ENCODE data around the gene TMEM51.

DNA sequence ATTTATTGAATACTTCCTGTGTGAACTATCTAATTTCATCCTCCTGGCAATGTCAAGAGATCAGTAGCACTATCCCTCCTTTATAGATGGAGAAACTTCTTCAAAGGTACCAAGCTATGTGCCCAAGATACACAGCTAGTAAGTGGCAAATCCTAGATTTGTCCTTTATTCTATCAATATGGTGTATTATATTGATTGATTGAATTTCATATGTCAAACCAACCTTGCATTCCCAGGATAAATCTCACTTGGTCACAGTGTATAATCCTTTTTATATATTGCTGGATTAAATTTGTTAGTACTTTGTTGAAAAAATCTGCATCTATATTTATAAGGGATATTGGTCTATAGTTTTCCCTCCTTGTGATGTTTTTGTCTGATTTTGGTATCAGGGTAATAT, 48.8 kb upstream of the TMEM51 start:
- TF ChIP-seq, protein P1, sequence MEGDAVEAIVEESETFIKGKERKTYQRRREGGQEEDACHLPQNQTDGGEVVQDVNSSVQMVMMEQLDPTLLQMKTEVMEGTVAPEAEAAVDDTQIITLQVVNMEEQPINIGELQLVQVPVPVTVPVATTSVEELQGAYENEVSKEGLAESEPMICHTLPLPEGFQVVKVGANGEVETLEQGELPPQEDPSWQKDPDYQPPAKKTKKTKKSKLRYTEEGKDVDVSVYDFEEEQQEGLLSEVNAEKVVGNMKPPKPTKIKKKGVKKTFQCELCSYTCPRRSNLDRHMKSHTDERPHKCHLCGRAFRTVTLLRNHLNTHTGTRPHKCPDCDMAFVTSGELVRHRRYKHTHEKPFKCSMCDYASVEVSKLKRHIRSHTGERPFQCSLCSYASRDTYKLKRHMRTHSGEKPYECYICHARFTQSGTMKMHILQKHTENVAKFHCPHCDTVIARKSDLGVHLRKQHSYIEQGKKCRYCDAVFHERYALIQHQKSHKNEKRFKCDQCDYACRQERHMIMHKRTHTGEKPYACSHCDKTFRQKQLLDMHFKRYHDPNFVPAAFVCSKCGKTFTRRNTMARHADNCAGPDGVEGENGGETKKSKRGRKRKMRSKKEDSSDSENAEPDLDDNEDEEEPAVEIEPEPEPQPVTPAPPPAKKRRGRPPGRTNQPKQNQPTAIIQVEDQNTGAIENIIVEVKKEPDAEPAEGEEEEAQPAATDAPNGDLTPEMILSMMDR (IDR thresholded peaks at IDR 0.05 in 8 of 11, conservative IDR thresholded peaks at IDR 0.05 in 3 of 11) = no peak
- no peak for TF ChIP-seq POLR2AphosphoS5 (IDR thresholded peaks at IDR 0.05)
- no peak for TF ChIP-seq POLR2A (IDR thresholded peaks at IDR 0.05)

Data from spleen (tissue), 7 donors.